Hepatocyte (in vitro differentiated cells): Measurements from ENCODE around the gene MYO3A.

Experiments used
- EZH2 ChIP-seq: fragments of 200-600 bp; sonication (generic); IDR thresholded peaks from 2 replicates; pipeline ENCODE4 v1.6.1; 2016; ENCODE audit warnings: antibody characterized with exemption, mild to moderate bottlenecking, borderline replicate concordance
- TF ChIP-seq, protein P1 (sequence below): fragments of 200-600 bp; sonication (generic); IDR thresholded peaks from 2 replicates; pipeline ENCODE4 v1.5.1; 2016; ENCODE audit warnings: antibody characterized with exemption, mild to moderate bottlenecking; ENCODE audit not compliant: poor library complexity

GRCh38 chr10:26169466-26169865 is 235.4 kb downstream of the MYO3A start:
- TF ChIP-seq, protein P1, sequence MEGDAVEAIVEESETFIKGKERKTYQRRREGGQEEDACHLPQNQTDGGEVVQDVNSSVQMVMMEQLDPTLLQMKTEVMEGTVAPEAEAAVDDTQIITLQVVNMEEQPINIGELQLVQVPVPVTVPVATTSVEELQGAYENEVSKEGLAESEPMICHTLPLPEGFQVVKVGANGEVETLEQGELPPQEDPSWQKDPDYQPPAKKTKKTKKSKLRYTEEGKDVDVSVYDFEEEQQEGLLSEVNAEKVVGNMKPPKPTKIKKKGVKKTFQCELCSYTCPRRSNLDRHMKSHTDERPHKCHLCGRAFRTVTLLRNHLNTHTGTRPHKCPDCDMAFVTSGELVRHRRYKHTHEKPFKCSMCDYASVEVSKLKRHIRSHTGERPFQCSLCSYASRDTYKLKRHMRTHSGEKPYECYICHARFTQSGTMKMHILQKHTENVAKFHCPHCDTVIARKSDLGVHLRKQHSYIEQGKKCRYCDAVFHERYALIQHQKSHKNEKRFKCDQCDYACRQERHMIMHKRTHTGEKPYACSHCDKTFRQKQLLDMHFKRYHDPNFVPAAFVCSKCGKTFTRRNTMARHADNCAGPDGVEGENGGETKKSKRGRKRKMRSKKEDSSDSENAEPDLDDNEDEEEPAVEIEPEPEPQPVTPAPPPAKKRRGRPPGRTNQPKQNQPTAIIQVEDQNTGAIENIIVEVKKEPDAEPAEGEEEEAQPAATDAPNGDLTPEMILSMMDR: no peak
- TF ChIP-seq EZH2: no peak
